SK-N-SH treated with all-trans-retinoic acid at 6 μM for 48 hours (cell line): ENCODE results near the gene MORC3.

ENCODE experiments used
- ATAC-seq: fragments of 200-7000 bp; cut with Tn5 transposase; 3 replicates; pipeline ENCODE4 v1.9.1; 2020; ENCODE audit warnings: mild to moderate bottlenecking, moderate library complexity
- ARNTL ChIP-seq: fragments of 450-650 bp; formaldehyde crosslinking; IDR thresholded peaks from 2 replicates; pipeline ENCODE4 v1.5.0; 2020; ENCODE audit warnings: low read depth, mild to moderate bottlenecking, moderate library complexity, borderline replicate concordance
- BACH2 ChIP-seq: fragments of 250-450 bp; sonication (Bioruptor Pico); IDR thresholded peaks from 2 replicates; pipeline ENCODE4 v1.9.0; 2021; ENCODE audit warnings: mild to moderate bottlenecking, borderline replicate concordance
- CSDC2 ChIP-seq: fragments of 250-450 bp; sonication (Bioruptor Pico); IDR thresholded peaks from 2 replicates; pipeline ENCODE4 v1.5.0; 2020; ENCODE audit warnings: mild to moderate bottlenecking, moderate library complexity
- CSRNP3 ChIP-seq: fragments of 250-450 bp; sonication (Bioruptor Pico); IDR thresholded peaks from 2 replicates; pipeline ENCODE4 v1.5.1; 2021; ENCODE audit warnings: mild to moderate bottlenecking, moderate library complexity
- ESRRG ChIP-seq: fragments of 250-450 bp; sonication (Bioruptor Pico); IDR thresholded peaks from 2 replicates; pipeline ENCODE4 v1.6.1; 2021; ENCODE audit warnings: mild to moderate bottlenecking
- GLIS3 ChIP-seq: fragments of 250-450 bp; sonication (Bioruptor Pico); IDR thresholded peaks from 2 replicates; pipeline ENCODE4 v1.5.0; 2020; ENCODE audit warnings: mild to moderate bottlenecking, moderate library complexity
- ISL1 ChIP-seq: fragments of 250-450 bp; sonication (Bioruptor Pico); IDR thresholded peaks from 2 replicates; pipeline ENCODE4 v2.1.2; 2022; ENCODE audit warnings: mild to moderate bottlenecking, moderate library complexity
- OSR1 ChIP-seq: fragments of 250-450 bp; sonication (Bioruptor Pico); IDR thresholded peaks from 2 replicates; pipeline ENCODE4 v1.8.0; 2022; ENCODE audit warnings: moderate library complexity, mild to moderate bottlenecking, inconsistent platforms
- PATZ1 ChIP-seq: fragments of 250-450 bp; sonication (Bioruptor Pico); IDR thresholded peaks from 2 replicates; pipeline ENCODE4 v1.8.0; 2020; ENCODE audit warnings: mild to moderate bottlenecking, moderate library complexity, borderline replicate concordance
- PPARA ChIP-seq: fragments of 250-450 bp; sonication (Bioruptor Pico); IDR thresholded peaks from 2 replicates; pipeline ENCODE4 v1.5.0; 2020; ENCODE audit warnings: mild to moderate bottlenecking, borderline replicate concordance
- RARB ChIP-seq: fragments of 250-450 bp; sonication (Bioruptor Pico); IDR thresholded peaks from 2 replicates; pipeline ENCODE4 v1.8.0; 2021; ENCODE audit warnings: mild to moderate bottlenecking, moderate library complexity
- SNAI2 ChIP-seq: fragments of 250-450 bp; sonication (Bioruptor Pico); IDR thresholded peaks from 2 replicates; pipeline ENCODE4 v1.5.0; 2020; ENCODE audit warnings: mild to moderate bottlenecking, moderate library complexity
- TCF4 ChIP-seq: fragments of 250-450 bp; sonication (Bioruptor Pico); IDR thresholded peaks from 2 replicates; pipeline ENCODE4 v1.8.0; 2021; ENCODE audit warnings: mild to moderate bottlenecking, moderate library complexity, borderline replicate concordance
- TOX ChIP-seq: fragments of 250-450 bp; sonication (Bioruptor Pico); IDR thresholded peaks from 2 replicates; pipeline ENCODE4 v1.8.0; 2021; ENCODE audit warnings: mild to moderate bottlenecking, moderate library complexity, borderline replicate concordance
- ZC3H10 ChIP-seq: fragments of 250-450 bp; sonication (Bioruptor Pico); IDR thresholded peaks from 2 replicates; pipeline ENCODE4 v1.5.1; 2021; ENCODE audit warnings: mild to moderate bottlenecking, moderate library complexity
- ZFP3 ChIP-seq: fragments of 250-450 bp; sonication (Bioruptor Pico); IDR thresholded peaks from 2 replicates; pipeline ENCODE4 v1.5.0; 2020; ENCODE audit warnings: mild to moderate bottlenecking, moderate library complexity
- ZFP30 ChIP-seq: fragments of 450-650 bp; formaldehyde crosslinking; IDR thresholded peaks from 2 replicates; pipeline ENCODE4 v1.5.0; 2022; ENCODE audit warnings: mild to moderate bottlenecking, moderate library complexity
- ZNF565 ChIP-seq: fragments of 450-650 bp; formaldehyde crosslinking; conservative IDR thresholded peaks from 2 replicates; pipeline ENCODE4 v1.5.0; 2020; ENCODE audit warnings: low read depth, mild to moderate bottlenecking, moderate library complexity
- ZNF70 ChIP-seq: fragments of 450-650 bp; formaldehyde crosslinking; IDR thresholded peaks from 2 replicates; pipeline ENCODE4 v1.5.0; 2020; ENCODE audit warnings: mild to moderate bottlenecking, moderate library complexity
- ZNF8 ChIP-seq: fragments of 450-650 bp; formaldehyde crosslinking; IDR thresholded peaks from 2 replicates; pipeline ENCODE4 v1.5.0; 2020; ENCODE audit warnings: mild to moderate bottlenecking, moderate library complexity
- TF ChIP-seq, protein P1 (sequence below): fragments of 250-450 bp; sonication (Bioruptor Pico); IDR thresholded peaks from 2 replicates; pipeline ENCODE4 v1.5.1; 2020; ENCODE audit warnings: low read depth, mild to moderate bottlenecking, moderate library complexity
- TF ChIP-seq, protein P2 (sequence below): fragments of 250-450 bp; sonication (Bioruptor Pico); IDR thresholded peaks from 2 replicates; pipeline ENCODE4 v1.8.0; 2021; ENCODE audit warnings: low read depth, mild to moderate bottlenecking, moderate library complexity, borderline replicate concordance

Gene MORC3

GRCh38 chr21:36349315-36349714 is 29.3 kb downstream of the MORC3 start (continued):
- no peak for TF ChIP-seq ARNTL (CRISPR knock-in tag)

DNA sequence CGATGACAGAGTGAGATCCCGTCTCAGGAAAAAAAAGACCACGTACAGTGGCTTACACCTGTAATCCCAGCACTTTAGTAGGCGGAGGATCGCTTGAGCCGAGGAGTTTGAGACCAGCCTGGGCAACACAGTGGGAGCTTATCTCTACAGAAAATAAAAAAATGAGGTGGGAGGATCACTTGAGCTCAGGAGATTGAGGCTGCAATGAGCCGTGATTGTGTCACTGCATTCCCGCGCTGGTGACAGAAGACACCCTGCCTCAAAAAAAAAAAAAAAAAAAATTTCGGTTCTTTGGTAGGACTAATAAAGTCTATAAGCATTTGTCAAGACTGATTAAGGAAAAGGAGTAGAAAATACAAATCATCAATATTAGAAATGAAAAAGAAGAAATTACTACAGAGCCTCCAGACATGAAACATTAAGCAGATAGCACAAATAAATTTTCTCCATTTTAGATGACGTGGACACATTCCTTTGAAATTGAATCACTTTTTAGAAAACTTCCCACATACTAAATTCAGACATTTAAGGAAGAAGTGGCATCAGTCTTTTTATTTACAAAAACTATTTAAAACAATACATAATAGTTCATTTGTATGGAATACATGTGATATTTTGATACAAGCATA is 30.4 kb downstream of the MORC3 start:
- TF ChIP-seq, protein P1, sequence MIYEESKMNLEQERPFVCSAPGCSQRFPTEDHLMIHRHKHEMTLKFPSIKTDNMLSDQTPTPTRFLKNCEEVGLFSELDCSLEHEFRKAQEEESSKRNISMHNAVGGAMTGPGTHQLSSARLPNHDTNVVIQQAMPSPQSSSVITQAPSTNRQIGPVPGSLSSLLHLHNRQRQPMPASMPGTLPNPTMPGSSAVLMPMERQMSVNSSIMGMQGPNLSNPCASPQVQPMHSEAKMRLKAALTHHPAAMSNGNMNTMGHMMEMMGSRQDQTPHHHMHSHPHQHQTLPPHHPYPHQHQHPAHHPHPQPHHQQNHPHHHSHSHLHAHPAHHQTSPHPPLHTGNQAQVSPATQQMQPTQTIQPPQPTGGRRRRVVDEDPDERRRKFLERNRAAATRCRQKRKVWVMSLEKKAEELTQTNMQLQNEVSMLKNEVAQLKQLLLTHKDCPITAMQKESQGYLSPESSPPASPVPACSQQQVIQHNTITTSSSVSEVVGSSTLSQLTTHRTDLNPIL (CRISPR knock-in tag), result peak; percentile 56; the same call in 1 of the 2 replicates
- TF ChIP-seq TOX (CRISPR knock-in tag), result peak; percentile 22; the same call in 1 of the 2 replicates
- TF ChIP-seq ZNF8 (CRISPR knock-in tag), result no peak
- no peak for TF ChIP-seq ARNTL (CRISPR knock-in tag)
- TF ChIP-seq ZC3H10, result no peak
- TF ChIP-seq CSRNP3 (CRISPR knock-in tag), result no peak
- no peak for TF ChIP-seq ESRRG (CRISPR knock-in tag)
- no peak for TF ChIP-seq SNAI2 (CRISPR knock-in tag)
- TF ChIP-seq, all 23 proteins: peak for 2
- peak; percentile 64 for ATAC-seq

DNA sequence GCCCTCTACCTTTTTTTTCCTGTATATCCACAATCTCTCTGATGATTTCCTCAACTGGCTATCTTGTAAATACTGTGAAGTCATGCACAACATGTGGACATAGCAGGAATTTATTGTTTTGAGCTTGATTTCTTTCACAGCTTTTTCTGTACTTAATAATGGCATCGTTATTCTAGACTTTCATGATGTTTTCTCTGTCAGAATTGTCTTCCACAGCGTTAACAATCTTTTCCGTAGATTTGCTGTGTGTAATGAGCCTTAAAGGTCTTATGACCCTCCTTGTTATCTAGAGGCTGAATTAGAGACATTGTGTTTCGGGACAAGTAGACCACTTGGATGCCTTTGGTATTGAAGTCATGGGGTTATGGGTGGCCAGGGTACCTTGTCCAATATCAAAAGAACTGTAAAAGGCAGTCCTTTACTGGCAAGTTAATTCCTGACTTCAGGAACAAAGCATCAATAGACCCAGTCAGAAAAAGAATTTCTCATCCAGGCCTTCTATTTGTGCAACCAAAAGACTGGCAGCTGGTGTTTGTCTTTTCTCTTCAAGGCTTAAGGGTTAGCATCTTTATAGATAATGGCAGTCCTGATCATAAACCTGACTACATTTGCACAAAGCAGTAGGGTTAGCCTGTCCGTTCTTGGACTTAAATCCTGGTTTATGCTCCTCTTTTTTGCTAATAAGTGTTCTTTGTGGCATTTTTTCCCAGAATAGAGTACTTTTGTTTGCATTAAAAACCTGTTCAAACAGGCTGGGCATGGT is 35.1 kb downstream of the MORC3 start:
- ATAC-seq, result no peak
- TF ChIP-seq RARB, result no peak
- TF ChIP-seq, protein P2, sequence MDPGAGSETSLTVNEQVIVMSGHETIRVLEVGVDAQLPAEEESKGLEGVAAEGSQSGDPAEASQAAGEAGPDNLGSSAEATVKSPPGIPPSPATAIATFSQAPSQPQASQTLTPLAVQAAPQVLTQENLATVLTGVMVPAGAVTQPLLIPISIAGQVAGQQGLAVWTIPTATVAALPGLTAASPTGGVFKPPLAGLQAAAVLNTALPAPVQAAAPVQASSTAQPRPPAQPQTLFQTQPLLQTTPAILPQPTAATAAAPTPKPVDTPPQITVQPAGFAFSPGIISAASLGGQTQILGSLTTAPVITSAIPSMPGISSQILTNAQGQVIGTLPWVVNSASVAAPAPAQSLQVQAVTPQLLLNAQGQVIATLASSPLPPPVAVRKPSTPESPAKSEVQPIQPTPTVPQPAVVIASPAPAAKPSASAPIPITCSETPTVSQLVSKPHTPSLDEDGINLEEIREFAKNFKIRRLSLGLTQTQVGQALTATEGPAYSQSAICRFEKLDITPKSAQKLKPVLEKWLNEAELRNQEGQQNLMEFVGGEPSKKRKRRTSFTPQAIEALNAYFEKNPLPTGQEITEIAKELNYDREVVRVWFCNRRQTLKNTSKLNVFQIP (CRISPR knock-in tag), result no peak
- no peak for TF ChIP-seq GLIS3 (CRISPR knock-in tag)
- no peak for TF ChIP-seq ZC3H10
- TF ChIP-seq ZNF8 (CRISPR knock-in tag), result no peak
- TF ChIP-seq PPARA, result no peak
- no peak for TF ChIP-seq ZNF565 (CRISPR knock-in tag)

DNA sequence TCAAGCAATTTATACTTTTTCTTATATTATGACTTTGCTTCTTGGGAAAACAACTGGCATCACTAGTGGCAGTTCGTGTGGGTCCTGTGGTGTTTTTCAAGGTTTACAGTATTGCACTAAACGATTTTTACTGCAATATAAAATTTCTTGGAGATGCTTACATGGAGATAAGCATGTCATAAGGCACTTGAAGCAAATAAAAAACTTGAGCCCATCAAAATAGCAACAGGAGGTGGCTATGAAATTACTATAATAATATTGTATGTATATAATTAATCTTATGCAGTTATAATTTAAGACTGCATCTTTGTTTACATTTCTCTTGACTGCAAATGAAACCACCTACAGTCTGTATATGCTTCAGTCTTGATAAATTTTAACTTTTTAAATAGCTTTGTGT is 35.9 kb downstream of the MORC3 start:
- no peak for TF ChIP-seq ISL1
- TF ChIP-seq ZFP3, result no peak
- TF ChIP-seq ESRRG (CRISPR knock-in tag), result no peak
- TF ChIP-seq ZC3H10, result no peak
- no peak for TF ChIP-seq TOX (CRISPR knock-in tag)
- TF ChIP-seq ZFP30 (CRISPR knock-in tag), result no peak
- no peak for TF ChIP-seq BACH2 (CRISPR knock-in tag)
- no peak for TF ChIP-seq CSDC2 (CRISPR knock-in tag)
- no peak for TF ChIP-seq TCF4 (CRISPR knock-in tag)
- TF ChIP-seq OSR1 (CRISPR knock-in tag), result no peak
- TF ChIP-seq ZNF565 (CRISPR knock-in tag), result no peak
- TF ChIP-seq RARB, result no peak
- TF ChIP-seq, protein P2 (CRISPR knock-in tag), result no peak
- TF ChIP-seq, protein P1 (CRISPR knock-in tag), result no peak
- no peak for TF ChIP-seq PATZ1
- TF ChIP-seq CSRNP3 (CRISPR knock-in tag), result no peak
- no peak for TF ChIP-seq SNAI2 (CRISPR knock-in tag)
- no peak for TF ChIP-seq PPARA
- no peak for TF ChIP-seq GLIS3 (CRISPR knock-in tag)
- TF ChIP-seq ZNF70 (CRISPR knock-in tag), result no peak
- no peak for ATAC-seq
